GM12878 (cell line): ENCODE data around the gene COTL1.

Source experiments
- ASH2L ChIP-seq: fragments of 300-600, 200-600 bp; sonication (generic); IDR thresholded peaks from 2 replicates; pipeline ENCODE4 v1.6.1; 2017; ENCODE audit warnings: low read depth, mild to moderate bottlenecking, borderline replicate concordance
- ATF2 ChIP-seq: IDR thresholded peaks from 2 replicates; pipeline ENCODE4 v1.6.1; 2012; ENCODE audit warnings: low read length, inconsistent platforms
- ATF7 ChIP-seq: fragments of 450-650 bp; IDR thresholded peaks from 2 replicates; pipeline ENCODE4 v1.6.1; 2016; ENCODE audit warnings: low read depth, mild to moderate bottlenecking
- CHD2 ChIP-seq: IDR thresholded peaks from 2 replicates; pipeline ENCODE4 v1.6.1; 2011; ENCODE audit warnings: low read depth, low read length, improper control_type of control experiment, borderline replicate concordance
- CREB1 ChIP-seq: IDR thresholded peaks from 2 replicates; pipeline ENCODE4 v1.6.1; 2012; ENCODE audit warnings: low read depth, mild to moderate bottlenecking, inconsistent platforms
- CTCF ChIP-seq, 3 experiments: IDR thresholded peaks in 2 of 3; conservative IDR thresholded peaks in 1 of 3; 2 replicates each; pipeline ENCODE4 v1.5.1; 2011; ENCODE audit warnings: low read depth in 3 of 3, low read length in 3 of 3, mild to moderate bottlenecking in 3 of 3, control low read depth in 2 of 3, moderate library complexity in 2 of 3, inconsistent platforms in 1 of 3, mixed read lengths in 1 of 3; ENCODE audit not compliant: control insufficient read depth in 2 of 3, insufficient read depth in 1 of 3; ENCODE audit errors: extremely low read depth in 1 of 3
- JUNB ChIP-seq: IDR thresholded peaks from 2 replicates; pipeline ENCODE4 v1.6.1; 2016; ENCODE audit warnings: antibody characterized with exemption, mild to moderate bottlenecking
- JUND ChIP-seq: IDR thresholded peaks from 2 replicates; pipeline ENCODE4 v1.6.1; 2012; ENCODE audit warnings: low read depth, mild to moderate bottlenecking, low read length, improper control_type of control experiment, moderate library complexity
- POLR2A ChIP-seq: IDR thresholded peaks from 2 replicates; pipeline ENCODE4 v1.6.1; 2011; ENCODE audit warnings: low read depth, mild to moderate bottlenecking, low read length
- SP1 ChIP-seq: IDR thresholded peaks from one replicate; pipeline ENCODE4 v1.6.1; 2011; ENCODE audit warnings: low read depth, low read length
- SREBF2 ChIP-seq: IDR thresholded peaks from 2 replicates; pipeline ENCODE4 v1.6.1; 2012; ENCODE audit warnings: mild to moderate bottlenecking, low read length
- SRF ChIP-seq, 2 experiments: IDR thresholded peaks; 2 replicates each; pipeline ENCODE4 v1.6.1; 2011; ENCODE audit warnings: low read depth in 2 of 2, low read length in 2 of 2, mild to moderate bottlenecking in 1 of 2, moderate library complexity in 1 of 2
- SUZ12 ChIP-seq: fragments of 200-600 bp; sonication (generic); IDR thresholded peaks from one replicate; pipeline ENCODE4 v1.6.1; 2018; ENCODE audit warnings: antibody characterized with exemption, mild to moderate bottlenecking; ENCODE audit not compliant: unreplicated experiment
- ZSCAN29 ChIP-seq: fragments of 450-650 bp; IDR thresholded peaks from 2 replicates; pipeline ENCODE4 v1.6.1; 2017; ENCODE audit warnings: mild to moderate bottlenecking, moderate library complexity

- TF ChIP-seq POLR2A (no peak), ASH2L (no peak), JUND (no peak), CREB1 (no peak), ATF7 (no peak), CTCF (IDR thresholded peaks at IDR 0.05 in 2 of 3, conservative IDR thresholded peaks at IDR 0.05 in 1 of 3; ENCODE audit: control insufficient read depth in 2 of 3, extremely low read depth in 1 of 3, insufficient read depth in 1 of 3, low read depth in 3 of 3, low read length in 3 of 3) (no peak), SUZ12 (no peak), JUNB (no peak), CHD2 (no peak), ZSCAN29 (no peak), SRF (IDR thresholded peaks at IDR 0.05; ENCODE audit: low read depth in 2 of 2, low read length in 2 of 2) (no peak), SREBF2 (no peak), ATF2 (no peak), SP1 (no peak)
Measured at GRCh38 chr16:84654998-84655397, 37.1 kb upstream of the COTL1 start.
